HG03432 (cell line): Measurements from ENCODE around the gene ICOSLG.
"Not testable (repeated sequence)": the region's sequence is repeated elsewhere in the genome, so short reads cannot be mapped to it uniquely, and the experiment has no call there.

ENCODE experiments used
- ATAC-seq: cut with Tn5 transposase; IDR thresholded peaks from one replicate; pipeline ENCODE4 v1.9.1; 2021; ENCODE audit warnings: mild to moderate bottlenecking, moderate library complexity; ENCODE audit not compliant: unreplicated experiment

ICOSLG gene

GRCh38 chr21:44184862-44185261, 55.9 kb downstream of the ICOSLG start:
- ATAC-seq = not testable (repeated sequence)

- not testable (repeated sequence) for ATAC-seq
These were observed 58.5 kb downstream of the ICOSLG start for GRCh38 chr21:44182202-44182601.

- ATAC-seq = not testable (repeated sequence)
These were observed 59.2 kb downstream of the ICOSLG start for GRCh38 chr21:44181506-44181905.

- not testable (repeated sequence) for ATAC-seq
These were observed 64.6 kb downstream of the ICOSLG start for GRCh38 chr21:44176127-44176526.

- ATAC-seq = not testable (repeated sequence)
These were observed 65.6 kb downstream of the ICOSLG start for GRCh38 chr21:44175189-44175588.
